Thyroid gland (tissue), 4 donors: ENCODE results near the gene PLD1. TPM values are rescaled to one million over a fixed set of nuclear protein-coding genes. Genes with fewer than 3 reads are reported as not detected.
A peak's percentile ranks its signal among the peaks of the same experiment; 100 is the strongest.

Experiments used
- DNase-seq, 2 donors: peaks; one replicate each; pipeline ENCODE4 v3.0.0-alpha.2; 2019
- H3K27ac ChIP-seq, 3 donors: fragments of 200-600 bp; sonication (generic); 1 replicate in 2 of 3; 2 replicates in 1 of 3; pipeline ENCODE4 v1.5.1; 2016 to 2019; ENCODE audit warnings: mild to moderate bottlenecking in 1 of 3, moderate library complexity in 1 of 3
- H3K27me3 ChIP-seq: fragments of 200-600 bp; sonication (generic); one replicate; pipeline ENCODE4 v1.5.1; 2019
- H3K36me3 ChIP-seq, 2 donors: fragments of 200-600 bp; sonication (generic); one replicate each; pipeline ENCODE4 v1.5.1; 2016 to 2019
- H3K4me1 ChIP-seq, 2 donors: fragments of 200-600 bp; sonication (generic); one replicate each; pipeline ENCODE4 v1.5.1; 2017 to 2019
- H3K4me3 ChIP-seq, 3 donors: fragments of 200-600 bp; sonication (generic); replicated peaks in 1 of 3; 1 replicate in 2 of 3; 2 replicates in 1 of 3; pipeline ENCODE4 v1.5.1; 2016; ENCODE audit warnings: mild to moderate bottlenecking in 1 of 3
- H3K9me3 ChIP-seq: fragments of 200-600 bp; sonication (generic); one replicate; pipeline ENCODE4 v1.5.1; 2017
- CTCF ChIP-seq, 6 experiments: fragments of 200-600 bp in 3 of 6; fragments of 450-650 bp in 3 of 6; sonication (generic) in 3 of 6; IDR thresholded peaks; one replicate each; pipeline ENCODE4 v1.5.1; 2016 to 2019; ENCODE audit warnings: antibody characterized with exemption in 6 of 6, mild to moderate bottlenecking in 2 of 6, inconsistent platforms in 1 of 6, moderate library complexity in 1 of 6
- POLR2A ChIP-seq, 2 donors: fragments of 450-650 bp; IDR thresholded peaks; one replicate each; pipeline ENCODE4 v1.6.1; 2017; ENCODE audit warnings: antibody characterized with exemption in 2 of 2, mild to moderate bottlenecking in 2 of 2, moderate library complexity in 1 of 2
- WGBS, 2 donors: methylation state at CpG; one replicate each; pipeline ENCODE4 v1.1.5; 2017; 5-methylcytosine and 5-hydroxymethylcytosine counted together
- intact Hi-C: fragments of 100-400 bp; cut with DNase I; formaldehyde crosslinking; loops from one replicate; pipeline ENCODE4 v1.15.1; 2023
- total RNA-seq, 4 donors: library from RNA; depleted of rRNA; stranded (reverse); fragments of >200 nt; gene quantifications; one replicate each; pipeline ENCODE4 v1.2.3, GENCODE V29; 2016

The PLD1 gene
- total RNA-seq, 4 donors from 2014 or later: 13.0 to 21.7 (median 19.8) TPM

DNA sequence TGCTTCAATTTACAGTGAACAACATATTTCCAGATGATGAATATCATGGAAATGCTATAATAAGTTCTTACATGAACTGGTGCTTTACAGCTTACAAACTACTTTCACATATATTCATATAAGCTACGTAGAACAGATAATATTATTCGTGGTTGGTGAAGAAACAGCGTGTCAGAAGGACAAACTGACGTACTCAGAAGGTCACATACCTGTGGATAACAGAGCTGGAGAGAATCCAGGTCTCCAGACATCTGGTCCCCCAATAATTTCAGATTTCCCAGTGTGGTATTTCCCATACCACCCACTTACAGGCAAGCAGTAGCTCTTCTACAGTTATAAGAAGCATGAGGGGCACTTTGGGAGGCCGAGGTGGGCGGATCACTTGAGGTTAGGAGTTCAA is 156.6 kb downstream of the PLD1 start:
- TF ChIP-seq POLR2A (IDR thresholded peaks at IDR 0.05) (no peak), CTCF (IDR thresholded peaks at IDR 0.05) (no peak)
- H3K36me3 ChIP-seq: no peaks in the 10 kb centered on the region
- peaks cover 0 to 10% of the 10 kb centered on the region in 2 donors for H3K4me1 ChIP-seq
- WGBS, 2 donors: 94 to 95% methylated on average over 6 of the region's 6 CpGs
- H3K9me3 ChIP-seq: no peaks in the 10 kb centered on the region
- no peak for DNase-seq
- H3K27ac ChIP-seq: peak overlapping the region in 1 of 3 donors; percentile 44
- intact Hi-C loops: no loop called here
- no peak overlapping the region for H3K4me3 ChIP-seq
- H3K27me3 ChIP-seq: no peaks in the 10 kb centered on the region

GRCh38 chr3:171652932-171653331 is 157.4 kb downstream of the PLD1 start:
- Histone ChIP-seq H3K27me3 (no peaks in the 10 kb centered on the region), H3K27ac (no peak overlapping the region), H3K36me3 (no peaks in the 10 kb centered on the region), H3K4me1 (peaks cover 0 to 10% of the 10 kb centered on the region in 2 donors), H3K9me3 (no peaks in the 10 kb centered on the region), H3K4me3 (no peak overlapping the region)
- WGBS, 2 donors: 89 to 97% methylated on average over 1 of the region's 1 CpG
- intact Hi-C loops: no loop called here
- no peak for TF ChIP-seq POLR2A (IDR thresholded peaks at IDR 0.05)
- DNase-seq: no peak

DNA sequence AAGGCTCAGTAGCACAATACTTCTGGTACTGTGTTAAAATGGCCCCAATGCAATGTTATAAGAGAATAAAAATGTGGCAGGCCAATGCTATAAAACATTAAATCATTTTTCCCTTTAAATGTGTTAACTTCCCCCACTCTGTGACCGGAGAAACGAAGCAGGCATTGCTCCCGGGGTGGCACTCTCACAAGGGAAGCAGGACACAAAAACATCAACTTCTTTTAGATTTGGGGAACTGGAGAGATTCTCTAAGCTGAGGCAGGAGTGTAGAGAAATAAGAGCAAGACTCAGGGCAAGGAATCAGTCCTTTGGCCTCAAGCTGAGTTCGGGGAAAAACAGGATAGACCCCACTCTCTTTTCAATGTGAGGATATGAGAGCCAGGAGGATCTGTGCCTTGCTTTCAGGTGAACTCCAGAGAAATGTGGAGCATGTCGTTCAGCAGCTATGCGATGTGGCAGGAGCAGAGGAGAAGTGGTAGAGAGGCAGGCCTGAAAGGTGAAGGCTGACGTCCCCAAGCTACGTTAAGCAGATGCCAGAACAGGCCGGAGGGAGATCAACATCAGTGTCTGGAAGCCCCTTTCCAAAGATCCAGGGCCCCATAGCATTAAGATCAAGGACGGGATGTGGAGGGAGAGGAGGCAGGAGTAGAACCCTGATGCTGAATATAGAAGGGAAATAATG is 160.2 kb downstream of the PLD1 start:
- TF ChIP-seq CTCF (IDR thresholded peaks at IDR 0.05) (no peak), POLR2A (IDR thresholded peaks at IDR 0.05) (no peak)
- Histone ChIP-seq H3K36me3 (no peaks in the 10 kb centered on the region), H3K9me3 (no peaks in the 10 kb centered on the region), H3K27me3 (no peaks in the 10 kb centered on the region), H3K27ac (no peak overlapping the region), H3K4me1 (peaks cover 0 to 9% of the 10 kb centered on the region in 2 donors), H3K4me3 (no peak overlapping the region)
- intact Hi-C loops: loop anchor here (10.0 kb wide), 2 partner anchors 125 to 695 kb away; no protein-coding TSS in a partner anchor
- 81 to 86% methylated on average over 10 of the region's 10 CpGs for WGBS, 2 donors
- DNase-seq: no peak

DNA sequence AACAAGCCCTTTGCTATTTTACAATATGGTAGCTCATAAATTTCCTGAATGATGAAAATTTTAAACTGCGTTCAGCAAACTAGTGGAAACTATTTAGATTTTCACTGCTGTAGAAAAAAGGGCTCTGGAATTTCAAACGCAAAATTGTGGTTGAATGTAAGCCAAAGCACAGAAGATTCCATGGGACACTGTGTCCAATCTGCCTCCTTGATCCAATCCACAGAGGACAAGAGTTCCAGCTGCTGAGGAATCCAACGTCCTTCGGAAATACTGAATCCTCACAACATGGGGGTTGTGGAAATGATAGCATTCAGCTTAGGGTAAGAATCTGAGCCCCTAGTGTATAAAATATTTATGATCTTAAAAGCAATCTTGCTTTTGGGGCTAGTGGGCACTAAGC is 161.0 kb downstream of the PLD1 start:
- peaks cover 0 to under 1% of the 10 kb centered on the region in 2 donors for H3K4me1 ChIP-seq
- WGBS, 2 donors: 61 to 92% methylated on average over 4 of the region's 4 CpGs
- TF ChIP-seq CTCF (IDR thresholded peaks at IDR 0.05): no peak
- TF ChIP-seq POLR2A (IDR thresholded peaks at IDR 0.05): no peak
- no peaks in the 10 kb centered on the region for H3K36me3 ChIP-seq
- H3K27ac ChIP-seq: no peak overlapping the region
- intact Hi-C loops: loop anchor here (10.0 kb wide), 2 partner anchors 126 to 696 kb away; no protein-coding TSS in a partner anchor
- H3K27me3 ChIP-seq: no peaks in the 10 kb centered on the region
- no peaks in the 10 kb centered on the region for H3K9me3 ChIP-seq
- DNase-seq: no peak
- no peak overlapping the region for H3K4me3 ChIP-seq

- Histone ChIP-seq H3K4me1 (peaks cover 0 to 7% of the 10 kb centered on the region in 2 donors), H3K36me3 (no peaks in the 10 kb centered on the region), H3K27ac (no peak overlapping the region), H3K9me3 (no peaks in the 10 kb centered on the region), H3K27me3 (no peaks in the 10 kb centered on the region), H3K4me3 (no peak overlapping the region)
- TF ChIP-seq CTCF (IDR thresholded peaks at IDR 0.05) (no peak), POLR2A (IDR thresholded peaks at IDR 0.05) (no peak)
- intact Hi-C loops: loop anchor here (10.0 kb wide), 2 partner anchors 127 to 697 kb away; no protein-coding TSS in a partner anchor
- no peak for DNase-seq
Measured at GRCh38 chr3:171648069-171648468, 162.2 kb downstream of the PLD1 start.
